HTERT RPE-1 (cell line): ENCODE measurements around the gene LRBA.
"Not testable (repeated sequence)": the region's sequence is repeated elsewhere in the genome, so short reads cannot be mapped to it uniquely, and the experiment has no call there.

Experiments
- in situ Hi-C: fragments of 300-500 bp; cut with MboI; formaldehyde crosslinking; loops from 4 replicates; pipeline ENCODE4 v1.14.3; 2020; ENCODE audit warnings: low sequenced_read_pairs

LRBA gene

GRCh38 chr4:151015459-151016347 lies 619 bp upstream of the LRBA start:
- in situ Hi-C loops, result no loop called here

GRCh38 chr4:151013944-151014343 lies 1.1 kb downstream of the LRBA start:
- in situ Hi-C loops, result no loop called here

GRCh38 chr4:151013491-151013890 lies 1.6 kb downstream of the LRBA start:
- in situ Hi-C loops, result no loop called here

- in situ Hi-C loops, result no loop called here
Observed at GRCh38 chr4:151012820-151013219, 2.3 kb downstream of the LRBA start.

- in situ Hi-C loops, result no loop called here
Observed at GRCh38 chr4:151012376-151012775, 2.7 kb downstream of the LRBA start.

- in situ Hi-C loops, result no loop called here
Observed at GRCh38 chr4:151004222-151004621, 10.9 kb downstream of the LRBA start.

- in situ Hi-C loops, result no loop called here
Observed at GRCh38 chr4:151000747-151001429, 14.2 kb downstream of the LRBA start.

- in situ Hi-C loops, result no loop called here
Observed at GRCh38 chr4:150999086-150999485, 16.0 kb downstream of the LRBA start.

GRCh38 chr4:150997141-150997540 lies 17.9 kb downstream of the LRBA start:
- in situ Hi-C loops, result no loop called here

GRCh38 chr4:150994721-150995120 lies 20.4 kb downstream of the LRBA start:
- in situ Hi-C loops, result no loop called here

- in situ Hi-C loops, result not testable (repeated sequence)
Observed at GRCh38 chr4:150993577-150993976, 21.5 kb downstream of the LRBA start.

- in situ Hi-C loops, result no loop called here
Observed at GRCh38 chr4:150990993-150991392, 24.1 kb downstream of the LRBA start.

- in situ Hi-C loops, result no loop called here
Observed at GRCh38 chr4:150990250-150990649, 24.8 kb downstream of the LRBA start.

GRCh38 chr4:150988238-150988637 lies 26.8 kb downstream of the LRBA start:
- in situ Hi-C loops, result no loop called here

GRCh38 chr4:150987204-150987603 lies 27.9 kb downstream of the LRBA start:
- in situ Hi-C loops, result no loop called here

- in situ Hi-C loops, result no loop called here
Observed at GRCh38 chr4:150986085-150986484, 29.0 kb downstream of the LRBA start.

- in situ Hi-C loops, result no loop called here
Observed at GRCh38 chr4:150983851-150984250, 31.2 kb downstream of the LRBA start.

GRCh38 chr4:150982557-150983233 lies 32.4 kb downstream of the LRBA start:
- in situ Hi-C loops, result no loop called here

- in situ Hi-C loops, result no loop called here
Observed at GRCh38 chr4:150978738-150979575, 36.1 kb downstream of the LRBA start.

GRCh38 chr4:150976478-150977118 lies 38.5 kb downstream of the LRBA start:
- in situ Hi-C loops, result no loop called here
